ENCODE results near the gene KCNQ5. TPM values are rescaled to one million over a fixed set of nuclear protein-coding genes. Genes with fewer than 3 reads are reported as not detected.
"Not testable (repeated sequence)": the region's sequence is repeated elsewhere in the genome, so short reads cannot be mapped to it uniquely, and the experiment has no call there.

KCNQ5 gene
- total and polyA plus RNA-seq, 2 of the 8 experiments (the other 6 are each of a cell fraction or from before 2014, with no cell fraction given), result 0.83 to 1.2 TPM

DNA sequence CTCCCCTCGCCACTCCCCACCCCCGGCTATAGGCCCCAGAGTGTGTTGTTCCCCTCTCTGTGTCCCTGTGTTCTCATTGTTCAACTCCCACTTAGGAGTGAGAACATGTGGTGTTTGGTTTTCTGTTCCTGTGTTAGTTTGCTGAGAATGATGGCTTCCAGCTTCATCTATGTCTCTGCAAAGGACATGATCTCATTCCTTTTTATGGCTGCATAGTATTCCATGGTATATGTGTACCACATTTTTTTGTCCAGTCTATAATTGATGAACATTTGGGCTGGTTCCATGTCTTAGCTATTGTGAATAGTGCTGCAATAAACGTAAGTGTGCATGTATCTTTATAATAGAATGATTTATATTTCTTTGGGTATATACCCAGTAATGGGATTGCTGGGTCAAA, 276.4 kb downstream of the KCNQ5 start:
- DNase-seq (ENCODE audit: low read depth in 1 of 2, low spot score in 2 of 2); H3K4me3 ChIP-seq (ENCODE audit: extremely low read depth in 1 of 4, insufficient read depth in 2 of 4, low read depth in 3 of 4, low read length in 4 of 4); H2BK5ac ChIP-seq (ENCODE audit: low read depth, low read length); H2BK120ac ChIP-seq (replicated peaks; ENCODE audit: low read depth, low read length); POLR2A ChIA-PET (ENCODE audit: partially characterized antibody); H3K18ac ChIP-seq (ENCODE audit: extremely low read depth, low read length); H2AFZ ChIP-seq (ENCODE audit: low read length); H3K27me3 ChIP-seq (replicated peaks in 1 of 4; ENCODE audit: control insufficient read depth in 3 of 4, extremely low read depth in 1 of 4, insufficient read depth in 3 of 4, low read length in 3 of 4); CTCF ChIA-PET (ENCODE audit: partially characterized antibody); H2AK5ac ChIP-seq (ENCODE audit: low read depth, low read length); H3K23ac ChIP-seq (ENCODE audit: insufficient read length); H4K91ac ChIP-seq (replicated peaks; ENCODE audit: insufficient read length, low read length); FAIRE-seq; H3K4me1 ChIP-seq (replicated peaks in 1 of 4; ENCODE audit: control insufficient read depth in 3 of 4, insufficient read depth in 4 of 4, low read length in 3 of 4); H4K20me1 ChIP-seq (replicated peaks in 1 of 2; ENCODE audit: control insufficient read depth in 1 of 2, insufficient read depth in 2 of 2, low read length in 2 of 2); H2BK20ac ChIP-seq (ENCODE audit: low read length); H3K4ac ChIP-seq (replicated peaks; ENCODE audit: insufficient read length, low read depth, low read length); H3K56ac ChIP-seq (replicated peaks; ENCODE audit: insufficient read length, low read depth, low read length); H3K23me2 ChIP-seq (ENCODE audit: low read depth, low read length); H3K79me2 ChIP-seq (ENCODE audit: control insufficient read depth in 1 of 2, insufficient read depth in 2 of 2, low read length in 2 of 2); H3K14ac ChIP-seq (ENCODE audit: insufficient read length); H2BK12ac ChIP-seq (ENCODE audit: low read depth, low read length); H3K36me3 ChIP-seq (ENCODE audit: control insufficient read depth in 2 of 4, insufficient read depth in 4 of 4, low read length in 3 of 4); H3K27ac ChIP-seq (ENCODE audit: low read depth, low read length); H2BK15ac ChIP-seq (ENCODE audit: low read length); H3K9ac ChIP-seq (replicated peaks in 1 of 4; ENCODE audit: extremely low read depth in 1 of 4, low read depth in 3 of 4, low read length in 3 of 4); H3K79me1 ChIP-seq (ENCODE audit: low read depth, low read length); H4K8ac ChIP-seq (ENCODE audit: extremely low read depth, insufficient read depth, low read length); H4K5ac ChIP-seq (ENCODE audit: insufficient read length, low read depth, low read length); H3K4me2 ChIP-seq (ENCODE audit: insufficient read depth in 1 of 2, low read depth in 2 of 2, low read length in 2 of 2); H3K9me3 ChIP-seq (ENCODE audit: insufficient read depth in 2 of 2, low read depth in 1 of 2, low read length in 1 of 2): not testable (repeated sequence)
- WGBS, 2 experiments (ENCODE audit: extremely low coverage in 1 of 2, insufficient coverage in 1 of 2, insufficient read length in 1 of 2, insufficient replicate concordance in 2 of 2, low coverage in 1 of 2, low lambda C conversion rate in 2 of 2, missing lambda C conversion rate in 1 of 2), result 58% methylated on average over 3 of the region's 3 CpGs; no CpG with 5 or more reads in 1 of the 2 experiments

All from H1 (cell line).